SK-N-MC (cell line): ENCODE measurements around the gene IMMT.

ENCODE experiments used
- EZH2 ChIP-seq: fragments of 200-600 bp; sonication (generic); IDR thresholded peaks from one replicate; pipeline ENCODE4 v1.6.1; 2017; ENCODE audit warnings: antibody characterized with exemption
- FOXP2 ChIP-seq: optimal IDR thresholded peaks from 2 replicates; pipeline ENCODE3; 2011; ENCODE audit warnings: mild to moderate bottlenecking, moderate library complexity; ENCODE audit not compliant: insufficient read depth; ENCODE audit errors: extremely low read length, control extremely low read depth
- POLR2AphosphoS5 ChIP-seq: IDR thresholded peaks from 2 replicates; pipeline ENCODE4 v1.6.1; 2012; ENCODE audit warnings: mild to moderate bottlenecking, low read depth, low read length, borderline replicate concordance

- no peak for TF ChIP-seq POLR2AphosphoS5
- TF ChIP-seq EZH2, result no peak
- no peak for TF ChIP-seq FOXP2
Measured at GRCh38 chr2:86227685-86228084, 32.4 kb upstream of the IMMT start.
